ENCODE measurements around the gene RABGEF1.

DNA sequence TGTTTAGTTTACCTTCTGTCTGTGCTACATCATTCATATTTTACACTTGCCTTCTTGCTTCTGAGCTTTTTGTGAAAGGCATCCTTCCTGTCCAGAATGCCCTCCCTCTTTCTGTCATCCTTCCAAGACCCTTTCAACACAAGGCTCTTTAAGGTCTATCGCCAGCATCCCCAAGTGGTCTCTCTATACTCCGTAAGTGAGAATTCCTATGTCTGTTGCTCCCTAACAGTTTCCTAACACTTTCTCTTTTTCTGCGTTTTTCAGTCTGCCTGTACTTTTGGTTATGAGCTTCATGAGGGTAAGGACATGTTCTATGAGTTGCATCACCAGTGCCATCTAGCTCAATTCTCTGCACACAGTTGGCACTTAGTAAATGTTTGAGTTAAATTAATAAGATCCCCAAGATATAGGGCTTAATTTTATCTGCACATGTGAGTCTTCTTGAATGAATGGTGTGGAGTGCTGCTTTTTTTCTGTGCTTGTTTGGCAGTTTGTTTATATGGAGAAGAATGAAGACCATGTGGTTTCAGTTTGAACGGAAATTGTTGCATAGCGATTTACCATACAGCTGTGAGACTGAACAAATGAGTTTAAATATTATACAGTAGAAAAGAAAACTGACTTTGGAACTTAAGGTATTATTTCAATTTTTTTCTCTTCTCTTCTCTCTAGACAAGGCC, 29.4 kb downstream of the RABGEF1 start:
- TF ChIP-seq, protein P1, sequence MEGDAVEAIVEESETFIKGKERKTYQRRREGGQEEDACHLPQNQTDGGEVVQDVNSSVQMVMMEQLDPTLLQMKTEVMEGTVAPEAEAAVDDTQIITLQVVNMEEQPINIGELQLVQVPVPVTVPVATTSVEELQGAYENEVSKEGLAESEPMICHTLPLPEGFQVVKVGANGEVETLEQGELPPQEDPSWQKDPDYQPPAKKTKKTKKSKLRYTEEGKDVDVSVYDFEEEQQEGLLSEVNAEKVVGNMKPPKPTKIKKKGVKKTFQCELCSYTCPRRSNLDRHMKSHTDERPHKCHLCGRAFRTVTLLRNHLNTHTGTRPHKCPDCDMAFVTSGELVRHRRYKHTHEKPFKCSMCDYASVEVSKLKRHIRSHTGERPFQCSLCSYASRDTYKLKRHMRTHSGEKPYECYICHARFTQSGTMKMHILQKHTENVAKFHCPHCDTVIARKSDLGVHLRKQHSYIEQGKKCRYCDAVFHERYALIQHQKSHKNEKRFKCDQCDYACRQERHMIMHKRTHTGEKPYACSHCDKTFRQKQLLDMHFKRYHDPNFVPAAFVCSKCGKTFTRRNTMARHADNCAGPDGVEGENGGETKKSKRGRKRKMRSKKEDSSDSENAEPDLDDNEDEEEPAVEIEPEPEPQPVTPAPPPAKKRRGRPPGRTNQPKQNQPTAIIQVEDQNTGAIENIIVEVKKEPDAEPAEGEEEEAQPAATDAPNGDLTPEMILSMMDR (IDR thresholded peaks at IDR 0.05), result no peak
- no peak for TF ChIP-seq POLR2A (IDR thresholded peaks at IDR 0.05)
- peak in 3 of 4 donors; percentile 33 to 54 (median 49) for TF ChIP-seq POLR2AphosphoS5 (IDR thresholded peaks at IDR 0.05)
